HL-60 (cell line): Measurements from ENCODE around the gene SOX9.

Experiments
- DNase-seq, 2 experiments: peaks; one replicate each; pipeline ENCODE4 v3.0.0-alpha.2; 2010 to 2020; ENCODE audit warnings: low read depth in 1 of 2, low spot score in 1 of 2
- H3K27ac ChIP-seq: fragments of 250-450 bp; sonication (Bioruptor Pico); replicated peaks from 2 replicates; pipeline ENCODE4 v1.5.1; 2020; ENCODE audit warnings: mild to moderate bottlenecking, moderate library complexity
- H3K27me3 ChIP-seq: fragments of 250-450 bp; sonication (Bioruptor Pico); 2 replicates; pipeline ENCODE4 v1.5.1; 2021; ENCODE audit warnings: mild to moderate bottlenecking, moderate library complexity; ENCODE audit not compliant: insufficient read depth, poor library complexity, severe bottlenecking
- H3K4me3 ChIP-seq: replicated peaks from 2 replicates; pipeline ENCODE4 v1.5.1; 2011; ENCODE audit warnings: mild to moderate bottlenecking, control low read depth, low read length; ENCODE audit not compliant: insufficient read depth
- CTCF ChIP-seq: IDR thresholded peaks from one replicate; pipeline ENCODE4 v1.5.1; 2011; ENCODE audit warnings: low read length, control low read depth, inconsistent platforms; ENCODE audit not compliant: insufficient read depth
- GABPA ChIP-seq: IDR thresholded peaks from 2 replicates; pipeline ENCODE4 v1.6.1; 2012; ENCODE audit warnings: low read depth
- POLR2AphosphoS5 ChIP-seq: IDR thresholded peaks from 2 replicates; pipeline ENCODE4 v1.6.1; 2012; ENCODE audit warnings: low read depth
- REST ChIP-seq: IDR thresholded peaks from 2 replicates; pipeline ENCODE4 v1.6.1; 2012; ENCODE audit warnings: low read depth; ENCODE audit not compliant: insufficient replicate concordance
- SPI1 ChIP-seq: IDR thresholded peaks from 2 replicates; pipeline ENCODE4 v1.6.1; 2012; ENCODE audit warnings: low read depth, mild to moderate bottlenecking, borderline replicate concordance

SOX9 gene

GRCh38 chr17:72158895-72159885 lies 38.4 kb downstream of the SOX9 start:
- Histone ChIP-seq H3K4me3 (no peak overlapping the region), H3K27me3 (no peaks in the 10 kb centered on the region), H3K27ac (no peak overlapping the region)
- no peak for DNase-seq
- TF ChIP-seq POLR2AphosphoS5 (no peak), GABPA (no peak), SPI1 (no peak), REST (no peak), CTCF (no peak)

DNA sequence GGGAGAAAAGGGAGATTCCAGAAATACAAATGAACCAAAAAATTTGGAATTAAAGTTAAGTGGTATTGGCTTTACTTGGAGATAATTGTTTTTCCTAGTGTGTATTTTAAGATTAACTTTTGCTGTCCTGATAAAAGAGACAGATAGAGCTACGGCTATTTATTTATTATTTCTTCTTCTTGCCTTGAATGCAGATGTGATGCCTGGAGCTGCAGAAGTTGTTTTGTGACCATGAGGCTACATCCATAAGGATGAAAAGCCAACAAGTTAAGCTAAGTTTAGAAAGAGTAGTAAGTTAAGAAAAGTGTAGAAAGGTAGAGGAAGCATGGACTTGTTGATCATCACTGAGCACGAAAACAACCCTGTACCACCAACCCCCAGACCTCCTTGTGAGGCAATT lies 41.7 kb downstream of the SOX9 start:
- H3K27ac ChIP-seq, result no peak overlapping the region
- TF ChIP-seq SPI1, result no peak
- TF ChIP-seq CTCF, result no peak
- no peak for TF ChIP-seq POLR2AphosphoS5
- no peak for TF ChIP-seq GABPA
- no peak for TF ChIP-seq REST
- H3K27me3 ChIP-seq, result no peaks in the 10 kb centered on the region
- no peak overlapping the region for H3K4me3 ChIP-seq
- DNase-seq, result no peak

- no peak for DNase-seq
- Histone ChIP-seq H3K4me3 (no peak overlapping the region), H3K27me3 (no peaks in the 10 kb centered on the region), H3K27ac (no peak overlapping the region)
- TF ChIP-seq REST, result no peak
- no peak for TF ChIP-seq SPI1
- TF ChIP-seq POLR2AphosphoS5, result no peak
- TF ChIP-seq CTCF, result no peak
- TF ChIP-seq GABPA, result no peak
These were observed 42.7 kb downstream of the SOX9 start for GRCh38 chr17:72163474-72163873.
